Measurements from ENCODE around the gene ZFYVE16.
"Not testable (repeated sequence)": the region's sequence is repeated elsewhere in the genome, so short reads cannot be mapped to it uniquely, and the experiment has no call there.

- not testable (repeated sequence) for TF ChIP-seq CTCF (IDR thresholded peaks at IDR 0.05; ENCODE audit: low read depth, low read length); EZH2phosphoT487 (IDR thresholded peaks at IDR 0.05; ENCODE audit: low read depth)
Measured at GRCh38 chr5:80390413-80390812, 17.5 kb upstream of the ZFYVE16 start.

Measured in OCI-LY3 (cell line).